Fibroblast of skin of scalp (primary cell): ENCODE data around the gene TICAM1.
"Not testable (repeated sequence)": the region's sequence is repeated elsewhere in the genome, so short reads cannot be mapped to it uniquely, and the experiment has no call there.

Experiments used
- DNase-seq: peaks from one replicate; pipeline ENCODE4 v3.0.0-alpha.2; 2013

Gene TICAM1

DNA sequence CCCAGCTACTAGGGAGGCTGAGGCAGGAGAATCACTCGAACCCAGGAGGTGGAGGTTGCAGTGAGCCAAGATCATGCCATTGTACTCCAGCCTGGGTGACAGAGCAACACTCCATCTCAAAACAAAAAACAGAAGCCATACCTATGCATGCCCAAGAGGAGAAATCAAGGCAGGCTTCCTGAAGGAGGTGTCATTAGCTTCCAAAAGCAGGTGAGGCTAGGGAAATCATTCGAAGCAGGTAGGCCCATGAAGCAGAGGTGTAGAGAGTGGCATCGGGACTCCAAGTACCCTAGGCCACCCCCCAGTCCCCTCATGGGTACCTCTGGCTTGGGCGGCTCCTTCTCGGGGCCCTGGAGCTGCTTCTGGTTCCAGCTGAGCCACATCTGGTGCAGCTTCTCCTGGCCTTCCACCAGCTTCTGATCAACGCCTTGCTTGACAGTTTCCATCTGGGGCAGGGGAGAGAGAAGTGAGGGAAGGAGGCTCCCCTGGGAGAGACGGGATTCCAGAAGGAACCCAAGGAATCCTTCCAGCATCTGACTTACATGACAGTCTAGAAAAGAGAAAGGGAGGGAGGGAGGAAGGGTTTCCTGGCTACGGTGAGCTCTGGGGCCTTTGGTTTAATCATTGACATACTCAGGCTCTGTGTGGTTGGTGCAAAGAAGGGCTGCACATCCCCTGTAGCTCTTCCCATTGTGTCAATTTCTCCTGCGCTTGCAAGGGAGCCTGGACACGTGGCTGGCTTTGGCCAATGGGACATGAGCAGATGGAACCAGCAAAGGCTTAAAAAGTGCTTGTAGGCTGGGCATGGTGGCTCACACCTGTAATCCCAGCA lies 13.1 kb upstream of the TICAM1 start:
- peak; percentile 93 for DNase-seq

DNA sequence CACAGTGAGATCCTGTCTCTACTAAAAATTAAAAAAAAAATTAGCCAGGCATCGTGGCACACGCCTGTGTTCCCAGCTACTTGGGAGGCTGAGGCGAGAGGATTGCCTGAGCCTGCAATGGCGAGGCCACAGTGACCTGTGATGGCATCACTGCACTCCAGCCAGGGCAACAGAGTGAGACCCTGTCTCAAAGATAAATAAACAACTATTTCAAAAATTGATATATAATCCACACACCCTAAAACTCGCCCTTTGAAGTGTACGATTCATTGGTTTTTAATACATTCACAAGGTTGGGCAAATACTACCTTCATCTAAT lies 12.1 kb upstream of the TICAM1 start:
- DNase-seq = no peak

DNA sequence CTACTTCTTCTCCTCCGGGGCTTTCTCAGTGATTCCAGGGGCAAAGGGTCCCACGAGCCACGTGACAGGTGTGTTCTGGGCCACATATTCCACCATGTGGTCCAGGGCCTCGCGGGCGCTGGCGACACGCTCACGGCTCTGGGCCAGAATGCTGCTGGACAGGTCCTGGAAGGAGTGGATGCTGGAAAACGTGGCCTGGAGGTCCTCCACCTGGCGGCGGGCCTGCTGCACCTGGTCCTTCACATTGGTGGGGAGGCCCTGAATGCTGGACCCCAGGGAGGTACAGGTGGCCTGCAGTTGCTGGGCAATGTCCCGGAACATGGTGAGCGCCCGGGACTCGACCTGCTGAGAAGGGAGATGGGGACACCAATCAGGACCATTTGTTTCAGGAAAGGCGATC lies 7.7 kb upstream of the TICAM1 start:
- DNase-seq = no peak

DNA sequence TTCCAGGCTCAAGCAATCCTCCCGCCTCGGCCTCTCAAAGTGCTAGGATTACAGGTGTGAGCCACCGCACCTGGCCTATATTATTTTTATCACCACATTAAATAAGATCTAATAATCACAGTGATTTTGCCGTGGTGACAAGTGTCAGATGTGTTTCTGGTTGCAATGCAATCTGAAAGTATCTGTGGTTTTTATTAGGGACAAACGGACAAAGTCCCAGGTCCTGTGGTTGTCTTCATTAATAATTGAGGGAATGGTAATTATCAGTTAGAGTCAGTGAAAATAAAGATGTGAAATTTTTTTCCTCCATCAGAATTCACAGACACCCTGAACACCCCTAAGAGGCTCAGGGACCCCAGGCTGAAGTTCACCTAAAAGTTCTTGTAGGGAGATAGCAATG lies 1.3 kb upstream of the TICAM1 start:
- DNase-seq = no peak

DNA sequence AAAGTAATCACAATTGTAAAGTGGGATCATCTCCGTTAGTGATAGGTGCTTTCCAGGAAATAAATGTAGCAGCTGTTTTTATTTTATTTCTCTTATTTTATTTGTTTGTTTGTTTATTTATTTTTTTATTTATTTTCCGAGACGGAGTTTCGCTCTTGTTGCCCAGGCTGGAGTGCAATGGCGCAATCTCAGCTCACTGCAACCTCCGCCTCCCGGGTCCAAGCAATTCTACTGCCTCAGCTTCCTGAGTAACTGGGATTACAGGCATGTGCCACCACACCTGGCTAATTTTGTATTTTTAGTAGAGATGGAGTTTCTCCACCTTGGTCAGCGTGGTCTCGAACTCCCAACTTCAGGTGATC lies 448 bp upstream of the TICAM1 start:
- not testable (repeated sequence) for DNase-seq

DNA sequence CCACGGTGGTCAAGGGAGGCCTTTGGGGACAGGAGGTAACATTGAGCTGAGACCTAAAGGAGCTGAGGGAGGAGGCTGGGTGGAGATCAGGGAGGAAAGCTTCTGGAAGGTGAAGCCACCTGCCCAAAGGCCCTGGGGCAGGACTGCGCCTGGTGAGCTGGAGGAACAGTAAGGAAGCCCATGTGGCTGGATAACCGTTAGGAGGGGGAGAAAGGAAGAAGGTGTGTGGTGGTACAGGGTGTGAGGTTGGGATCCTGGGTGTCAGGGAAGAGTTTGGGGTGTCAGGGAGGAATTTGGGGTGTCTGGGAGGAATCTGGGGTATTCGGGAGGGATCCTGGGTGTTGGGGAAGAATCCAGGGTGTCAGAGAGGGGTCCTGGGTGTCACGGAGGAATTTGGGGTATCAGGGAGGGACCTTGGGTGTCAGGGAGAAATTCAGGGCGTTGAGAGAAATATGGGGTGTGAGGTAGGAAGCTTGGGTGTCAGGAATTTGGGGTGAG lies 695 bp downstream of the TICAM1 start:
- no peak for DNase-seq

DNA sequence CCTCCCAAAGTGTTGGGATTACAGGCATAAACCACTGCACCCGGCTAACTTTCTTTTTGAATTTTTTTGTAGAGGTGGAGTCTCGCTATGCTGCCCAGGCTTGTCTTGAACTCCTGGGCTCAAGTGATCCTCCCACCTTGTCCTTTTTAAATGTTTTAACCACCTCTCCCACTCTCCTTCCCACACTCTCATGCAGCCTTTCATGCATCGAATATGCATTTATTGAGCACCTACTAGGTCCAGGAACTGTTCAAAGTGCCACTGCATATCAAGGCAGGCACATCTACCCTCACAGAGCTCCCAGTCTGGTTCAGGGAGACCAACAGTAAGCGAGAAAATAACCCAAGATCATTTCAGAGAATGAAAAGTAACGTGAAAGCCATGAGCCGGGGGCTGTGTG lies 1.2 kb downstream of the TICAM1 start:
- no peak for DNase-seq

DNA sequence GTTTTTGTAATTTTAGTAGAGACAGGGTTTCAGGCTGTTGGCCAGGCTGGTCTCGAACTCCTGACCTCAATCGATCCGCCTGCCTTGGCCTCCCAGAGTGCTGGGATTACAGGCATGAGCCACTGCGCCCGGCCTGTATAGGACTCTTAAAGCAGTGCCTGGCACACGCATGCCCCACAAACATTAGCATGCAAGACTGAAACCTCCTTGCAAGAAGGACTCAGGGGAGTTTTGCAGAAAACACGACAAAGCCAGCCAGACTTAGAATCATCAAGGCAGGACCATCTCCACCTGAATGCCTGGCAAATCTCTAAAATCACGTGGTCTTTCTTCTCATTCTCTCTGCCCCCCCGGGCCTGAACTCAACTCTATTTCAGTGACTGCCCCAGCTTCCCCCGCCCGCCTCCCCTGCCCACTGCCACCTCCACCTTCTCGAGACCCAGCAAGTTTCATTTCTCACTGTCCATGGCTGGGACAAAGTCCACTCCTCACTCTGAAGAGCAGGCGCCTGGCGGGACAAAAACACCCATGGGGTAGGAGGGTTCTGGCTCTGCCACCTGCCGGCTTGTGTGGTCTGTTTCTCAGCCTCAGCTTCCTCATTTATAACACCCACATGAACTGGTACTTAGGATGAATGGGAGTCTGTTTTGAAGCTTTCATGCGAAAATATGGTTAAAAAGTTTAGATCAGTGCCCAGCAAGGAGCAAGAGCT lies 2.4 kb downstream of the TICAM1 start:
- DNase-seq = no peak

DNA sequence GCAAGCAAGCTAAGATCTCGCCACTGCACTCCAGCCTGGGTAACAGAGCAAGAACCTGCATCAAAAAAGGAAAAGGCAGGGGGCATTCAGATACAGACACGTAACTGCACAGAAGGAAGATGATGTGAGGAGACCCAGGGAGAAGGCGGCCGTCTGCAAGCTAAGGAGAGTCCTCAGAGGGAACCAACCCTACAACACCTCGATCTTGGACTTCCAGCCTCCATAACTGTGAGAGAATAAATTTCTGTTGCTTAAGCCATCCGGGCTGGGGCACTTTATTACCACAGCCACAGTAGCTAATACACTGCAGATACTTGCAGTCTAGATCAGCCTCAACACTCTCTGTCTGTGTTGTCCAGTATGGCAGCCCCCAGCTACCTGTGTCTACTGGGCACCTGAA lies 7.9 kb downstream of the TICAM1 start:
- no peak for DNase-seq

DNA sequence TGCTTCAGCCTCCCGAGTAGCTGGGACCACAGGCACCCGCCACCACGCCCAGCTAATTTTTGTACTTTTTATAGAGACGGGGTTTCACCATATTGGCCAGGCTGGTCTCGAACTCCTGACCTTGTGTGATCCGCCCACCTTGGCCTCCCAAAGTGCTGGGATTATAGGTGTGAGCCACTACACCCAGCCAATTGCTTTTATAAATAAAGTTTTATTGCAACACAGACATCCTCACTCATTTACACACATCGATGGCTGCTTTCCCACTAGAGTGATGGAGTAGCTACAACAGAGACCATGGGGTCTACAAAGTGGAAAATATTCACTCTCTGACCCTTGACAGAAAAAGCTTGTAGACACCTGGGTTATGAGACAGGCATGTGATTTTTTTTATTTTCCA lies 9.2 kb downstream of the TICAM1 start:
- DNase-seq = not testable (repeated sequence)

DNA sequence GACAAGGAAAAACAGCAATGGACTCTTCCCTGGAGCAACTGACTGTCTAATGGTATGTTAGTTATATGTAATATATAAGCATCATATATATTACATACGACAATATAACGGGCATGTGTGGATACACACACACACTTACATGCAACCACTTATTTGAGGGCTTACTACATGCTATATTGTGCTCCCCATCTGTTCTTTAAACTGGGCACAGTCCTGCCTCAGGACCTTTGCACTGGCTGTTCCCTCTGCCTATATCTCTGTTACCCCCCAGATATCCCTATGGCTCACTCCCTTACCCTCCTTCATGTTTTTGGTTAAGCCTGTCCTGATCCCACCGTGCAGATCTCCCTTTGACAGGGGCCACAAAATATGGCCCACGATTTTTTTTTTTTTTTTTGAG lies 10.2 kb downstream of the TICAM1 start:
- no peak for DNase-seq

DNA sequence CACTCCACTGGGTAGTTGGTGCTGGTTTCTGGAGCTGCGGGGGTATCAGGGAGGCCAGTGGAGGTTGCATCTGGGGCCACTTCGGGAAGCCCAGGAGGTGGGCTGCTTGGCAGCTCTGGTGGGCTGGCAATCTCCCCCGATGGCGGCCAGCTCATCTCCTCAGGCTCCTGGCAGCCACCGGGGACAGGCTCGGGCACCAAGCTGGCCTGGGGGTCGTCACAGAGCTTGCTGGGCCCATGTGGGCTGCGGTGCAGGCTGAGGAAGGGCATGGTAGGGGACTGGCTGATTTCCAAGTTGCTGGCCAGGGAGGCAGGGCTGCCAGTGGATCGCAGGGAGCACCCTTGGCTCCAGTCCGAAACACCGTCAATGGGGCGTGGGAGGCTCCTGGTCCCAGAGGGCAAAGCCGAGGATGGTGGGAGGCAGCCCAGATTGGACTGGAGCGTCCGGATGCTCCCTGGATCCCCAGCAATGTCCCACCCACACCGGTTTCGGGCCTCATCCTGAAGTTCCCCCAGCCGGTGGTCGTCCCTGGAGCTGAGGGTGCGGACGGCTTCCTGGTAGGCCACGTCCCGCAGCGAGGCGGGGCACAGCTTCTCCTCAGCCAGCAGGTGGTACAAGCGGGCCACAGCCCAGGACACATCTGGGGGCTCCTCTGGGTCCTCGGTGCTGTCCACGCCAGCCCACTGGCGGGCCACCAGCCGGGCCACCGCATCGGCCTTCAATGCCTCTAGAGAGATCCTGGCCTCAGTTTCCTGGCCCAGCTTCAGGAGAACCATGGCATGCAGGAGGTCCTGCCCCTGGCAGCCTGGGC lies 13.8 kb downstream of the TICAM1 start:
- no peak for DNase-seq

DNA sequence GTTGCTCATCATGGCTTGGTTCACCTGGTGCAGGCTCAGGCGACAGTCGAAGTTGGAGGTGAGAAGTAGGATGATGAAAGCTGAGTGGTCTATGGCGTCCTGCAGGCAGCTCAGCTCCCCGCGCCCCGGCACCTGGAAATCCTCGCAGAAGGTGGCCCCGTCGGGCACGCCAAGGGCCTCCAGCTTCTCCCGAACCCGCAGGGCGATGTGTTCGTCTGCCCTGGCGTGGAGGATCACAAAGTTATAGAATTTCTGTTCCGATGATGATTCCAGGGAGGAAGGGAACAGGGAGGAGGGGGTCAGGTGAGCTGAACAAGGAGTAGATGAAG lies 14.6 kb downstream of the TICAM1 start:
- DNase-seq = no peak

DNA sequence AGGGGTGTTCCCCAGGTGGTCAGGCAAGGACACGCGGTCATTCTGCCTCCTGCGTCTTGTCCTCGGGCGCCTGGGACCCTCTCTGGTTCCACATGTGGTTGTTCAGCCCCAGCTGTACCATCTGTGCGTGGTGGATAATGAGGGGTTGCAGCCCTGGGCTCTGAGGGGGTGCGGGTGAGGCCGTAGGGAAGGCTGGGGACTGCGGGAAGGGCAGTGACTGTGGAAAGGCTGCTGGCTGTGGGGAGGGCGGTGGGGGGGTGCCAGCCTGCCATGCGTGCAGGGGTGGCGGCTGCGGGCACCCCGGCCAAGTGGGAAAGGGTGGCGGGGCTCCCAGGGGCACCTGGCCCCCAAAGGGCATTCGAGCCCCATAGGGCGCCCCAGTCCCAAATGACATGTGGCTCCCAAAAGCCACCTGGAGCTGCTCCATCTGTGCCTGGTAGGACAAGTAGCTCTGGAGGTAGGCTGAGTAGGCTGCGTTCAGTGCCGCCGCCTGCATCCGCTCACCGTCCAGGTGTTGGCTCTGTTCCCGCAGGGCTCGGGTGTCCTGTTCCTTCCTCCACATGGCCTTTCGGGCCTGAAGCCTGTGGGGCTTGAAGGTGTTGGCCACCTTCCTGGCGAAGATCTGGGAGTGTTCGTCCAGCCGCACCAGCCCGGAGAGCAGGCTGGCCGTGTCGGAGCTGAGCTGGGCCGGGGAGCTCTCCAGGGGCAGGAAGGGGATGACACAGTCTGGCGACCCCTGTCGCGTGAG lies 15.1 kb downstream of the TICAM1 start:
- no peak for DNase-seq

DNA sequence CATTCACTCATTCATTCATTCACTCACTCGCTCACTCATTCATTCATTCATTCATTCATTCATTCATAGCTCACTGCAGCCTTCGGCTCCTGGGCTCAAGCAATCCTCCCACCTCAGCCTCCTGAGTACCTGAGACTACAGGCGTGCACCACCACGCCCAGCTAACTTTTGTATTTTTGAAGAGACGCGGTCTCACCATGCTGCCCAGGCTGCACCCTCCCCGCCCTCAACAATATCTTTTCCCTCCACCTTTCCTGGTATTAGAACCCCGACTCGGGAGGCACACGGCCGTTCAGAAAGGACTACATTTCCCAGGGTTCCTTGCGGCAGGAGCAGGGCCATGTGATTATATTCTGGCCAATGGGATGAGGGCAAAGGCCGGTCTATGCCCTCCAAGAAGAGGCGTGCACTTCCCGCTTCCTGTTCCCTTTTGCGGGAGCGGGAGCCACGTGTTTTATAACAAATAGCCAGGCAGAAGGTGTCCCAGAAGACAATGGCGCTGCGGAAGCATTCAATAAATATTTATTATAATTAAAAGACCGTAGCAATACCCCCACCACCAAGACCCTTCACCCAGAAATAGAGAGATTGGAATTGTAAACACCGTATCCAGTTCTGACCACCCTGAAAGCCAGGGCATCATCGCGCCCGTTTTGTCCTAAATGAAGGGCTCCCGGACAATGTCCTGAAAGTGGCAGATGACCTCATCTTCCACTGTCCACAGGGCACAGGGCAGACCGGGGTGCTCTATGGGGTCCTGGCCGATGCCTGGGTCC lies 15.9 kb downstream of the TICAM1 start:
- peak; percentile 94 for DNase-seq

DNA sequence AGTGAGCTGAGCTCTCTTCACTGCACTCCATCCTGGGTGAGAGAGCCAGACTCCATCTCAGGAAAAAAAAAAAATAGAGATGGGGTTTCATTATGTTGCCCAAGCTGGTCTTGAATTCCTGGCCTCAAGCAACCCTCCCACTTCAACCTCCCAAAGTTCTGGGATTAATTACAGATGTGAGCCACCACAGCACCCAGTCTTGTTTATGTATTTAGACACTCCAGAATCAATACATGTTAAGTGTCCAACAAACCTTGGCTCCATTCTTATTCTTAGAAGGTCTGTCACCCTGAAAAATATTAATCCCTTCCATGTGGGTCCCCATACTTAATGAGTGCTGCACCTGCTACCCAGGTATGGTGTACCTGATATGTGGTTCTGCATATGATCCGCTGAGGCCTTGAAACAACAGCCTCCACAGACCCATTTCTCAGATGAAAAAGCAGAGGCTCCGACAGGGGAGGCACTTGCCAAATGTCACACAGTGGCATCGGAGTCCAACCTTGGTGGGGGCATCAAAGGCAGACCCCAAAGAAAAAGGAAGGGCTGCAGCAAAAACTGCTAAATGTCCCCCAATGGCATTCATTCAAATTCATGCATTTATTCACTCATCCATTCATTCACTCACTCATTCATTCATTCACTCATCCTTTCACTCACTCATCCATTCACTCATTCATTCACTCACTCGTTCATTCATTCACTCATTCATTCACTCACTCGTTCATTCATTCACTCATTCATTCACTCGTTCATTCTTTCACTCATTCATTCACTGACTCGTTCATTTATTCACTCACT lies 16.7 kb downstream of the TICAM1 start:
- peak; percentile 88 for DNase-seq

DNA sequence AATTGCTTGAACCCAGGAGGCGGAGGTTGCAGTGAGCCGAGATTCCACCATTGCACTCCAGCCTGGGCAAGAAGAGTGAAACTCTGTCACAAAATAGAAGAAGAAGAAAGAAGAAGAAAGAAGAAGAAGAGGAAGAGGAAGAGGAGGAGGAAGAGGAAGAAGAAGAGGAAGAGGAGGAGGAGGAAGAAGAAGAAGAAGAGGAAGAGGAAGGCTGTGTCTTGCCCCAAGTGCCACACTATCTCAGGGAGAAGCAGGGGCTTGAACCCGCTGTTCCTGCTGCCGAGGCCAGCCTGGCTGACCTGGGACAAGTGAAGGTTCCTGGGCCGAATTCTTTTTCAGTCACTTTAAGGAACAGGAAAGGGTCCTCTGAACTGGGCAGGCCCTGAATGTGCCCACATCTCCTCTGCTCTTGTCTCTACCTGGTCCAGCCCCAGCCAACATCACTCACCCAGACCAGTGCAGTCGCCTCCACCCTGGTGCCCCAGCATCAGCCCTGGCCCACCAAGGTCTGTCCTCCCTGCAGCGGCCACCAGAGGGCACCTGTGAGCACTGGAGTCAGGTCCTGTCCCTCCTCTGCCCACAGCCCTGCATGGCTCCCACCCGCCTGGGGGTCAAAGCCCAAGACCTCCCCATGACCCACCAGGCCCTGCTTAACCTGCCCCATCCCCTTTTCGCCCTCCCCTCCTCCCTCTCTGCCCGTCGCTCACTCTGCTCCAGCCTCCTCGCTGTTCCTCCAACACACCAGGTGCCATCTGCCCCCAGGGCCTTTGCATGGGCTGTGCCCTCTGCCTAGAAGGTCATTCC lies 20.0 kb downstream of the TICAM1 start:
- DNase-seq = peak; percentile 68

DNA sequence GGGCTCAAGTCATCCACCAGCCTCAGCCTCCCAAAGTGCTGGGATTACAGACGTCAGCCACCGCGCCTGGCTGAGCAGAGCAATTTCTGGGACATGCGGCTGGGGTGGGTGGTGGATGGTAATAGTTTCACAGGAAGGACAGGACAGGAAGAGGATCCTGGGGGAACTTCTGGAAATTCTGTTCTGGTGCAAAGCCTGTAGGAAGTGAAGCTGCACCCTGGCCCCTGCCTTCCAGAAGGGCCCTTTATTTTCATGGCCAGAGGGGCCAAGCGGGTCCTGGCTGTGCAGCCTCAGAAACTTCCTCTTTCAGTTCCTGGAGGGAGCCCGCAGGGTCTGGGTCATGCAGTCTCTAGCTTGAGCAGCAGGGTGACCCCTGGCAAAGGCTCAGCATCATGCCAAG lies 24.3 kb downstream of the TICAM1 start:
- no peak for DNase-seq

DNA sequence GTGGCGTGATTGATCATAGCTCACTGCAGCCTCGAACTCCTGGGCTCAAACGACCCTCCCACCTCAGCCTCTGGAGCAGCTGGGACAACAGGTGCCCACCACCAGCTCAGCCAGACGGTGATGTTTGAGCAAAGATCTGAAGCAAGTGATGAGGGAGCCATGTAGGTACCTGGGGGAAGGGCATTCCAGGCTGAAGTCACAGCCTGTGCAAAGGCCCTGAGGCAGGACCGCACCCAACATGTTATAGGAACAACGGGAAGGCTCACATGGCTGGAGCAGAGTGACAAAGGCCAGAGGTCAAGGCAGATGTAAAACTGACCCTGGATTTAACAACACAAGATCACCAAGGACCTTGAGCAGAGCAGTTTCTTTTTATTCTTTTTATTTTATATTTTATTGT lies 25.1 kb downstream of the TICAM1 start:
- DNase-seq = no peak

DNA sequence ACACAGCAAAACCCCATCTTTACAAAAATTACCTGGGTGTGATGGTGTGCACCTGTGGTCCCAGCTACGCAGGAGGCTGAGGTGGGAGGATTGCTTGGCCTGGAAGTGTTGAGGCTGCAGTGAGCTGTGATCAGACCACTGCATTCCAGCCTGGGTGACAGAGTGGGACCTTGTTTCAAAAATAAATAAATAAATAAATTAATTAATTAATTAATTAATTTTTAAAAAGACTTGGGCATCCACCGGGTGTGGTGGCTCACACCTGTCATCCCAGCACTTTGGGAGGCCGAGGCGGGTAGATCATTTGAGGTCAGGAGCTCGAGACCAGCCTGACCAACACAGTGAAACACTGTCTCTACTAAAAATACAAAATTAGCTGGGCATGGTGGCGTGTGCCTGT lies 26.4 kb downstream of the TICAM1 start:
- DNase-seq = not testable (repeated sequence)
